NB4 (cell line): ENCODE data around the gene TSPAN6.

Experiments used
- DNase-seq: peaks from one replicate; pipeline ENCODE4 v3.0.0; 2010; ENCODE audit warnings: low read depth
- H3K4me3 ChIP-seq: one replicate; pipeline ENCODE4 v1.5.1; 2011; ENCODE audit warnings: mild to moderate bottlenecking, low read depth, low read length, moderate library complexity
- CTCF ChIP-seq: IDR thresholded peaks from one replicate; pipeline ENCODE4 v1.5.1; 2012; ENCODE audit warnings: low read depth, low read length
- MAX ChIP-seq: IDR thresholded peaks from 2 replicates; pipeline ENCODE4 v1.6.1; 2011; ENCODE audit warnings: low read depth, low read length
- MYC ChIP-seq: IDR thresholded peaks from 2 replicates; pipeline ENCODE4 v1.6.1; 2011; ENCODE audit warnings: low read depth, low read length
- POLR2A ChIP-seq: IDR thresholded peaks from 2 replicates; pipeline ENCODE4 v1.6.1; 2011; ENCODE audit warnings: mild to moderate bottlenecking; ENCODE audit not compliant: insufficient read length; ENCODE audit errors: extremely low read depth

The TSPAN6 gene

DNA sequence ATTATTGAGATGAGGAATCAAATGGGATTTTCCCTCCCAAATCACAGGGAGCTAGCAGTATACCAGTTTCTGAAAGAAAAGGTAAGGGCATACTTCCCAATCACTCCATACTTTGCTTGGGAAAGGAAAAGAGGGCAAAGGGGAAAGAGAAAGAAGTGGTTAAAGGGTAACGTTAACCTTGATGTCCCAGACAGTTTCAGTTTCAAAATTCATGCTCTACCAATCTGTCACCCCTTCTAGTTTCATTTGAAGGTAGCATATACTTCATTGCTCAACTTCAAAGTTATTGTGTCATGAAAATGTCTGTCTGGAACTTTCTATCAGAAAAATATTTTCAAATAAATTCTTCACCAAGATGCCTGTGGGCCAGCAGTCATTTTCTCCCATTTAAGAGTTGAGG, 35.8 kb downstream of the TSPAN6 start:
- DNase-seq: no peak
- TF ChIP-seq POLR2A: no peak
- no peak for TF ChIP-seq MAX
- no peak for TF ChIP-seq CTCF
- no peak for TF ChIP-seq MYC
- no peak overlapping the region for H3K4me3 ChIP-seq

- no peak for DNase-seq
- H3K4me3 ChIP-seq: no peak overlapping the region
- TF ChIP-seq POLR2A (no peak), CTCF (no peak), MAX (no peak), MYC (no peak)
Observed at GRCh38 chrX:100600340-100600739, 36.3 kb downstream of the TSPAN6 start.

- H3K4me3 ChIP-seq: no peak overlapping the region
- no peak for DNase-seq
Observed at GRCh38 chrX:100599456-100599855, 37.1 kb downstream of the TSPAN6 start.

GRCh38 chrX:100596601-100597000, 40.0 kb downstream of the TSPAN6 start:
- no peak for TF ChIP-seq POLR2A
- TF ChIP-seq MAX: no peak
- H3K4me3 ChIP-seq: no peak overlapping the region
- DNase-seq: no peak

More at GRCh38 chrX:100599456-100599855, 37.1 kb downstream of the TSPAN6 start:
- TF ChIP-seq MYC (no peak), CTCF (no peak), MAX (no peak)

GRCh38 chrX:100593581-100593980, 43.0 kb downstream of the TSPAN6 start:
- TF ChIP-seq MYC (no peak), POLR2A (no peak), CTCF (no peak), MAX (no peak)
- DNase-seq: no peak
- H3K4me3 ChIP-seq: no peak overlapping the region

DNA sequence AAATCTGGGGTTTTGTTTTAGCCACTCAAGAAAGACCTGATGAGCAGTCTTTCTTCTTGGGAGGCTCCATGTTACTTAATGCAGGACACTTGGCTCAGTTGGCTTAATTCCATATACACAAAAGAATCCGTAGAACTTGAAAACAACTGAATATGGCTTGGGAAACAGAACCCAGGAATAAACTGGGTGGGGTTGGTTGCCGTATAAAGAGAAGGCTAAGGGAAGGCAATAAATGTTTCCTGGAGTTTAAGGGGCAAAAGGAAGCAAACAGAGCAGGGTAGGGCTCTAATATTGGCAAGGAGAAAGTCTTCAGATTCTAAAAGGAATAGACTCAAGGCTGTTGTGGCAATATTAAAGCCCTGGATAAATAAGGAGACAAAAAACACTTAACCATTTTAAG, 43.5 kb downstream of the TSPAN6 start:
- TF ChIP-seq POLR2A (no peak), MYC (no peak), CTCF (no peak)
- H3K4me3 ChIP-seq: no peak overlapping the region
- no peak for DNase-seq
